Fibroblast of lung (primary cell): ENCODE measurements around the gene NSMCE3.

ENCODE experiments used
- CTCF ChIP-seq, 2 donors: IDR thresholded peaks in 1 of 2; conservative IDR thresholded peaks in 1 of 2; 1 replicate in 1 of 2; 2 replicates in 1 of 2; pipeline ENCODE4 v1.5.1; 2011 to 2012; ENCODE audit warnings: low read length in 2 of 2, control low read depth in 1 of 2, inconsistent platforms in 1 of 2, low read depth in 1 of 2, mild to moderate bottlenecking in 1 of 2
- EZH2 ChIP-seq: IDR thresholded peaks from 2 replicates; pipeline ENCODE4 v1.5.1; 2012; ENCODE audit warnings: low read length, control low read depth, mild to moderate bottlenecking; ENCODE audit errors: missing control alignments

GRCh38 chr15:29308299-29308698 lies 38.7 kb upstream of the NSMCE3 start:
- TF ChIP-seq CTCF (conservative IDR thresholded peaks at IDR 0.05 in 1 of 2, IDR thresholded peaks at IDR 0.05 in 1 of 2; ENCODE audit: low read depth in 1 of 2, low read length in 2 of 2) (no peak), EZH2 (no peak)
